ENCODE data around the gene TSHZ2.

Gene TSHZ2

GRCh38 chr20:53091789-53092188 lies 119.6 kb downstream of the TSHZ2 start:
- no peak for DNase-seq

DNA sequence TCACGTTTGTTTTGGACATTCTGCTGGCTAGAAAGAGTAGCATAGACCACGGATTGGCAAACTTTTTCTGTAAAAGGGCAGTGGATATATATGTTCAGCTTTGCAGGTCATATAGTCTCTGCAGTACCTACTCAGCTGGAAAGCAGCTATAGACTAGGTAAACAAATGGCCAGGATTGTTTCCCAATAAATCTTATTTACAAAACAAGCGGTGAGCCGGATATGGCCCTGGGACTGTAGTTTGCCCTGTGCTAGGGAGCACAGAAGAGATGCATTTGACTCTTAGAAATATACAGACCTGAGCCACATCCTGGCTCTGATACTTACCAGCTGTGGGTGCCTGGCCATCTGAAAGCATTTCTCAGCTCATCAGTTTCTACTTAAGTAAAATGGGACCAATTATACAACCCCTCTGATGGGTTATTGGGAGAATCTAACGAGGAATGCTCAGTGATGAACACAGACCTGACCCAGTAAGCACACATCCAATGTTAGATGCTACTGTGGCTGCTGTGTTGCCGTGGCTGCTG lies 120.7 kb downstream of the TSHZ2 start:
- DNase-seq, result no peak

GRCh38 chr20:53097371-53097770 lies 125.2 kb downstream of the TSHZ2 start:
- DNase-seq, result no peak

DNA sequence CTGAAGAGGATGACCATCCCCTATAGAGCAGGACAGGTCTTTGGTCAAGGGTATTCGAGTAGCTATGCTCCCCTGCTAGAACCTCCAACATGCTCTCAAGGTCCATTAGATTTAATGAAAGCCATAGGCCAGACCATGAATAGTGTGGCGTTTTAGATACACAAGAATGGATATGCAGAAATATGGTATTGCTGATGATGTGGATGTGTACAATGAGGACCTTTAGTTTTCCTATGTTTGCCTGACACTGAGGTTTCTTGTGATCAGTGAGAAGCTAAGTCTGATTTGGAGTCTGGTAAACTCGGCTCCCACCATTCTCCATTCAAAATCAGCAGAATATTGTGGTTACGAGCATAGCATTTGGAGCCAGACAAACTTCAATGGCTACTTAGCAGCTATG lies 125.6 kb downstream of the TSHZ2 start:
- no peak for DNase-seq

GRCh38 chr20:53098621-53099020 lies 126.5 kb downstream of the TSHZ2 start:
- no peak for DNase-seq

- no peak for DNase-seq
These were observed 127.7 kb downstream of the TSHZ2 start for GRCh38 chr20:53099856-53100255.

- no peak for DNase-seq
These were observed 128.3 kb downstream of the TSHZ2 start for GRCh38 chr20:53100476-53100911.

GRCh38 chr20:53101992-53102760 lies 130.0 kb downstream of the TSHZ2 start:
- DNase-seq, result no peak

- DNase-seq, result no peak
These were observed 131.0 kb downstream of the TSHZ2 start for GRCh38 chr20:53103124-53103523.

GRCh38 chr20:53104884-53105283 lies 132.7 kb downstream of the TSHZ2 start:
- no peak for DNase-seq

DNA sequence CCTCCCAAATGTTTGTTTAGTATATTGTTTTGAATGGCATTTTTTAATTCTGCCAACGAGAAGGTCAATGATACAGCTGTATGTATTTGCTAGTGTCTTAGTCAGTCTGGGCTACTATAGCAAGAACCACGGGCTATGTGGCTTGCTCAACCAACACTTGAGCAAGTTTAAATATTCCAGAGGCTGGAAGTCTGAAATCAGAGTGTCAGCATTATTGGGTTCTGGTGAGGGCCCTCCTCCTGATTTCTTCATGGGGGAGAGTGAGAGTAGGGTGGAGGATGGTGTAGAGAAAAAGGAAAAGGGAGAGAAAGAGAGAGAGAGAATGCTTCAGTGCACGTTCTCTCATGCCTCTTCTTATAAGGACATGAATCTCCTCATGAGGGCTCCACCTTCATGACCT lies 144.6 kb downstream of the TSHZ2 start:
- DNase-seq, result no peak

- no peak for DNase-seq
These were observed 150.7 kb downstream of the TSHZ2 start for GRCh38 chr20:53122853-53123252.

DNA sequence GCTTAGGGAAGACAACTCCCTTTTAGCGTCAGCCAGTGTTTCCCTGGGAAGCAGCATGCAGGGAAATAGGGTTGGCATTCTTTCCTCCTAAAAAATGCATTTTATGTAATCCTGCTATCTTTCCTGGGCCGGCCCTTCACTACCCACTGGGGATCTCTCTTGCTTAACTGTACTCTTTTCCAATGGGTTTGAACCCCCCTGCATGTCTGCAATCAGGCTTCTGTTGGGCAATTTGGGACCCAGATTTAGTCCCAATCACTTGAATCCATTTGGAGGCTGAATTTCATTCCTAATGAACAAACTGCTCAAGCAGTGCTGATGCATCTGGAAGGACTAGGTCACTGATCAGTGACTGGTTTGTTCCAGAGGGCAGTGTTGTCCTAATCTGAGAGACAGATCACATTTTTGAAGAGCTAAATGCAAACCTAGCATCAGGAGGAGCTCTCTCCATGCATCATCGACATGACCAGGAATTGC lies 152.0 kb downstream of the TSHZ2 start:
- no peak for DNase-seq

DNA sequence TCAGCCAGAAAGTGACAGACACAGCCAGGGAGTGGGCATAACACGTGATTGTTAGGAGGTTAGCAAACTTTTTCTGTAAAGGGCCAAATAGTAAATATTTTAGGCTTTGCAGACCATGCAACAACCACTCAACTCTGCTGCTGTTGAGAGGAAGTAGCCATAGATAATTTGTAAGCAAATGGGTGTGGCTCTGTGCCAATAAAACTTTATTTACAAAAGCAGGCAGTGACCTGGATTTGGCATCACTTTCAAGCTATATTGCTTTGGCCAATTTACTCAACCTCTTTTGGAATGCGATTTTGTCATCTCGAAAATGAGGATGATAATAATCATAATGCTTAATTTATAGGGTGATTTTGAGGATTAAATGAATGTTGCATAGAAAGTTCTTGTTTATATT lies 152.6 kb downstream of the TSHZ2 start:
- DNase-seq, result no peak

GRCh38 chr20:53126185-53126584 lies 154.0 kb downstream of the TSHZ2 start:
- DNase-seq, result no peak

DNA sequence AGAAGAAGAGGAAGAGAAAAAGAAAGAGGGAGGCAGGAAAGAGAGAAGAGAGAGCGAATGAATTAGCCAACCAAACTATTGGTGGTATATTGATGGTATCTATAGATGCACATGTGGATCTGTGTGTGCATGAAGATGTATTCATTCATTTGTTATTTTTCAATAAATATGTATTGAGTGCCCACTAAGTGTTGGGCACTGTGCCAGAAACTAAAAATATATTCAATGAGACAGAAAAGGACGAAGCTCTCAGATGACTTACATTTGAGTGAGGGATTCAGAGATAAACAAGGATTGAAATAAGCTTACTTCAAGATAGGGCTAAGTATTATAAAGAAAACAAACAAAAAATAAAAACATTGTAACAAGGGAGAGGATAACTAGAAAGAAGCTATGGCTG lies 154.9 kb downstream of the TSHZ2 start:
- no peak for DNase-seq

DNA sequence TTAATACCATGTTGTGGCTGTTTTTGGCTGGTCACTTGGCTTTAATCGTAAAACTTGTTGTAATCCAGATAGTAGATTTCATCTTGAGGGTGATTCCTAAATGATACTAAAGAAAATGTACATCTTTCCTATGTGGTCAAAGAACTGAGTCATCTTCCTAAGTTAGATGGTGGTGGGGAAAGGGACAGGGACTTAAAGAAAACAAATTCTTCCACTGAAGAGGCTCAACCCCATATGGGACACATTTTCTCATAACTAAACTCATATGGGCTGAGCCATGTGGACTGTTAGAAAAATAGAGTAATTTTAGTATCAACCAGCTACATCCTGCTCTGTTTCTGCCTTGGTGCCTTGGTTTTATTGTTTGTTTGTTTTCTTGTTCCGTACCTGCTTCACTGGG lies 155.8 kb downstream of the TSHZ2 start:
- DNase-seq, result no peak

DNA sequence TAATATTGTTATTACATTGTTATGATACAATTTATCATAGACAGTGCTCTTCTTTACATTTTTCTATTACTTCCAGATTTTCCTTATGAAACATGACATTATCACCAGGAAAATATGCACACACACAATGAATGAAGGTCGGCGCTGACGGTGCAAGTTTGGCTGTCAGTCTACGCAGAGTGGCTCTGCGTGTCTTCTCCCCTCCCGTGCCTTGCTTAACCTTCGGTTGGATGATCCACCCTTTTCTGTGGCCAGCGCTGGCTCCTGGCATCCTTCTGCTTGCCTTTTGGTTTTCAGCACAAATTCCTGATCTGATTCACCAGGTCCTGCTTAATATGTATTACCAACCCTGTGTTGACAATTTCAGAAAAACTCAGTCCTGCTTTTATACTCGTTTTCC lies 157.4 kb downstream of the TSHZ2 start:
- no peak for DNase-seq

DNA sequence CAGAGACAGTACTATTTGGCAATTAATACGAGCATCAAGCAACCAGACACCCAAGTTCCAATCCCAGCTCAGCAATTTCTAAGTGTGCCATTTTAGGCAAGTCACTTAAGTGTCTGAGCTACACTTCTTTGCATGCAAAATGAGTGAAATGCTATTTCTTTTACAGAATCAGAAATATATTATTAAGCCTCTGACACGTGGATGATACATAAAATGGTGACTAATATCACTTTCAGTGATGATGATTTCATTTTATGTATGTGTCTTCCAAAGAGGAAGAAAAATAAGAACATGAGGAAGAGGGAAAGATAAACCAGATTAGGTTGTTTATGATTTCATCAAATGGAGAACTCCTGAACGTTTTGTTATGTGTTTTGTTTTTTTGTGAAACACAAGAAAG lies 158.6 kb downstream of the TSHZ2 start:
- no peak for DNase-seq

DNA sequence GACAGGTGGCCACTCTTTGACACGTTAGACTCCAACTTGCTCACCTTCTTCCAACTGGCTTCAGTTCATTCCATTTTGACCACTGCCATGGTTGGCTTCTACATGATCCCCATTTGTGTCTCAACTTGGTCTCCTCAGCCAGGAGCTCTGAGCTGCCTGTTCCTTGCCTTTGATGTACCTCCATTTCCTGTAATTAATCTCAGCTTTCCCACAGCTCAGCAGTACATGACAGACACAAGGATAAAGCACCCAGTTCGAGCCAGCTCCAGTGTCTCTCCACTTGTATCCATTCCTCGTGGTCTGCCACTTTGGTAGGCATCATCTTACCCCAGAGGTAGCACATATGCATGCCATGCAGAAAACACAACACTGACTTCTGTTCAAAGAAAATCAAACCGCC lies 161.0 kb downstream of the TSHZ2 start:
- DNase-seq, result no peak

- DNase-seq, result no peak
These were observed 161.5 kb downstream of the TSHZ2 start for GRCh38 chr20:53133628-53134027.

- DNase-seq, result no peak
These were observed 164.3 kb downstream of the TSHZ2 start for GRCh38 chr20:53136473-53136872.

- DNase-seq, result no peak
These were observed 166.5 kb downstream of the TSHZ2 start for GRCh38 chr20:53138454-53139262.

Measured in stimulated activated CD8-positive, alpha-beta memory T cell treated with anti-CD3 and anti-CD28 coated beads, Interleukin-4, amount 100 ng/mL, for 48 hours (primary cell).